ENCODE data around the gene INPP5K.
"Not testable (repeated sequence)": the region's sequence is repeated elsewhere in the genome, so short reads cannot be mapped to it uniquely, and the experiment has no call there.

The INPP5K gene

DNA sequence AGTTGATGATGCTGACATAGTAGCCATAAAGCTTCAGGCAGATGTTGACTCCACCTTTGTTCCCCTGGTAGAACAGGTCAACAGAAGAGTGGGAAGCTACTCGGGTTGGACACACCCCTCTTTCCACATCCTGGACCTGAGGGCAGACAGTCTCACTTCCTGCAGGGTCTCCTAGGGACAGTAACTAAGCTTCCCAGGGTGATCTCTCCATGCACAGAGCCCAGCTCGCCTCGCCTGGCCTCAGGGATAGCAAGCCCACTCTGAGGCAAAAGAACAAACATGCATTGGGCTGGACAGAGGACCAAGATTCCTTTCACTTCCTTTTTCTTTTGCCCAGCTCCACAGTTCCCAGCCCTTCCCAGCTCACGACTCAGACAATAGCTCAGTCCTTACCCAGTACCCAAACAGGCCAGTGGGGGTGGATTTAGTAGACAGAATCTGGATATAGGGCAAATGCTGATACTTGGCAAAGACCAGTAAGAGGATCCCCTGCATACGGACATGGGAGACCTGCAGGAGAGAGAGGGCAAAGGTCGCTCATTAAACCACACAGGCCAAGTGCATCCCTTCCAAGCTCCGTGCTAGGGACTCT is 7.0 kb downstream of the INPP5K start:
- CTCF ChIA-PET, result interaction anchor here (0.7 kb wide), 1 partner anchor 24 kb away, joined by 5 read pairs; no protein-coding TSS in a partner anchor
- POLR2A ChIA-PET, result interaction anchor here (1.0 kb wide), 2 partner anchors 9 to 12 kb away, joined by 3 to 4 read pairs; no protein-coding TSS in a partner anchor
- DNase-seq (ENCODE audit: extremely low spot score), result no peak
- TF ChIP-seq CTBP1 (IDR thresholded peaks at IDR 0.05; ENCODE audit: borderline replicate concordance), result no peak
- TF ChIP-seq TARDBP (IDR thresholded peaks at IDR 0.05), result no peak
- TF ChIP-seq SP1 (IDR thresholded peaks at IDR 0.05), result no peak
- TF ChIP-seq HDGF (IDR thresholded peaks at IDR 0.05; ENCODE audit: borderline replicate concordance), result no peak
- TF ChIP-seq FOXA1 (IDR thresholded peaks at IDR 0.05), result no peak
- no peak for TF ChIP-seq FOXM1 (IDR thresholded peaks at IDR 0.05; ENCODE audit: borderline replicate concordance)
- no peak for TF ChIP-seq L3MBTL2 (conservative IDR thresholded peaks at IDR 0.05)
- TF ChIP-seq NFRKB (IDR thresholded peaks at IDR 0.05), result no peak
- no peak for TF ChIP-seq PKNOX1 (IDR thresholded peaks at IDR 0.05)
- TF ChIP-seq BHLHE40 (IDR thresholded peaks at IDR 0.05; ENCODE audit: borderline replicate concordance), result no peak
- no peak for TF ChIP-seq ARNT (IDR thresholded peaks at IDR 0.05)
- no peak for TF ChIP-seq FOXK2 (IDR thresholded peaks at IDR 0.05)
- no peak for TF ChIP-seq SUZ12 (IDR thresholded peaks at IDR 0.05)
- no peak for TF ChIP-seq ELF4 (IDR thresholded peaks at IDR 0.05)
- TF ChIP-seq LEF1 (IDR thresholded peaks at IDR 0.05; ENCODE audit: borderline replicate concordance), result no peak
- no peak for TF ChIP-seq ZNF384 (IDR thresholded peaks at IDR 0.05)

DNA sequence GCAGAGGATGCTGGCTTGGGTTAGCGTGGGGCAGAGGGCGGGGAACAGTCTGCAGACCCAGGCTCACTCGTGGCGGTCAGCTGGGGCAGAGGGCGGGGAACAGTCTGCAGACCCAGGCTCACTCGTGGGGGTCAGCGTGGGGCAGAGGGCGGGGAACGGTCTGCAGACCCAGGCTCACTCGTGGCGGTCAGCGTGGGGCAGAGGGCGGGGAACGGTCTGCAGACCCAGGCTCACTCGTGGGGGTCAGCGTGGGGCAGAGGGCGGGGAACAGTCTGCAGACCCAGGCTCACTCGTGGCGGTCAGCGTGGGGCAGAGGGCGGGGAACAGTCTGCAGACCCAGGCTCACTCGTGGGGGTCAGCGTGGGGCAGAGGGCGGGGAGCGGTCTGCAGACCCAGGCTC is 7.7 kb downstream of the INPP5K start:
- DNase-seq (ENCODE audit: extremely low spot score); CTCF ChIA-PET: not testable (repeated sequence)
- POLR2A ChIA-PET, result interaction anchor here (1.0 kb wide), 1 partner anchor 10 kb away, joined by 3 read pairs; no protein-coding TSS in a partner anchor

GRCh38 chr17:1506649-1507267 is 9.7 kb downstream of the INPP5K start:
- ChIA-PET POLR2A (no interaction called here), CTCF (no interaction called here)
- DNase-seq (ENCODE audit: extremely low spot score), result no peak
- TF ChIP-seq FOXK2 (IDR thresholded peaks at IDR 0.05), result no peak
- no peak for TF ChIP-seq ARNT (IDR thresholded peaks at IDR 0.05)
- no peak for TF ChIP-seq FOXM1 (IDR thresholded peaks at IDR 0.05; ENCODE audit: borderline replicate concordance)
- TF ChIP-seq L3MBTL2 (conservative IDR thresholded peaks at IDR 0.05), result no peak
- no peak for TF ChIP-seq HDGF (IDR thresholded peaks at IDR 0.05; ENCODE audit: borderline replicate concordance)
- TF ChIP-seq TARDBP (IDR thresholded peaks at IDR 0.05), result no peak
- no peak for TF ChIP-seq FOXA1 (IDR thresholded peaks at IDR 0.05)
- TF ChIP-seq PKNOX1 (IDR thresholded peaks at IDR 0.05), result no peak
- no peak for TF ChIP-seq ELF4 (IDR thresholded peaks at IDR 0.05)
- TF ChIP-seq SUZ12 (IDR thresholded peaks at IDR 0.05), result no peak
- TF ChIP-seq LEF1 (IDR thresholded peaks at IDR 0.05; ENCODE audit: borderline replicate concordance), result no peak
- TF ChIP-seq BHLHE40 (IDR thresholded peaks at IDR 0.05; ENCODE audit: borderline replicate concordance), result no peak
- no peak for TF ChIP-seq CTBP1 (IDR thresholded peaks at IDR 0.05; ENCODE audit: borderline replicate concordance)
- no peak for TF ChIP-seq ZNF384 (IDR thresholded peaks at IDR 0.05)
- TF ChIP-seq NFRKB (IDR thresholded peaks at IDR 0.05), result no peak
- no peak for TF ChIP-seq SP1 (IDR thresholded peaks at IDR 0.05)

DNA sequence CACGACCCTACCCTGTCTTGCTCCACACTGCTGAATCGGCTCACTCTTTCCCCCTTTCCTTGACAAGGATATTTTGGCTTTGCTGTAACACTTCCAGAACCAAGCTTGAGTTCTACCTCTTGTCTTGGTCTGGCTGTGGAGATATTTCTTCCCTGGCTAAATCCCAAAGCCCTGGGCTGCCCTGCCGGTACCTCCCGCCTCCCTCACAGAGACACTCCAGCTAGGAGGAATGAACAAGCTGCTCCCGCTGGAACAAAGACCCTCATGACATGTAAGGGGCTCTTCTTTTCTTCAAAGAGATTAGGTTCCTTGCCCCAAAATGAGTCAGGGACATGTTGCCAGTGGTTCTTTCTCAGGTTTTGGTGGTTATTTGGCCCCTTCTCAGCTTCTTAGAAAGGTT is 10.8 kb downstream of the INPP5K start:
- DNase-seq (ENCODE audit: extremely low spot score), result no peak
- POLR2A ChIA-PET, result interaction anchor here (1.3 to 4.3 kb wide), 2 partner anchors 9 to 10 kb away, joined by 3 to 16 read pairs; partner anchors contain the start of gene INPP5K
- no peak for TF ChIP-seq CTBP1 (IDR thresholded peaks at IDR 0.05; ENCODE audit: borderline replicate concordance)
- TF ChIP-seq SUZ12 (IDR thresholded peaks at IDR 0.05), result no peak
- TF ChIP-seq ZNF384 (IDR thresholded peaks at IDR 0.05), result no peak
- CTCF ChIA-PET, result no interaction called here

DNA sequence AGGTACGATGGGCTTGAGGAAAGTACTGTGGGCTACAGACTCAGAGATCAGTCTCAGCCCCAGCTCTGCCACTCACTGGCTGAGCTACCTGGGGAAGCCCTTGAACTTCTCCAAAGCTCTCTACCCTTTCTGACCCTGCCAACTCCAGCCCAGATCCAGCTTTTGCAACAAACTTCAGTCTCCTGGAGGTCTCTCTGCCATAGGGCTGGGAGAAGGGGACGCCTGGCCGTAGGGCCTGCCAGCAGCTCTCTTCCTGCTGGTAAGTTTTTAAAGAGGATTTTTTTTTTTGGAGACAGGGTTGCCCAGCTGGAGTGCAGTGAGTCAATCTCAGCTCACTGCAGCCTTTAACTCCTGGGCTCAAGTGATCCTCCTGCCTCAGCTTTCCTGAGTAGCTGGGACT is 11.5 kb downstream of the INPP5K start:
- TF ChIP-seq NFRKB (IDR thresholded peaks at IDR 0.05), result no peak
- no peak for TF ChIP-seq FOXA1 (IDR thresholded peaks at IDR 0.05)
- TF ChIP-seq HDGF (IDR thresholded peaks at IDR 0.05; ENCODE audit: borderline replicate concordance), result no peak
- no peak for TF ChIP-seq FOXM1 (IDR thresholded peaks at IDR 0.05; ENCODE audit: borderline replicate concordance)
- no peak for TF ChIP-seq L3MBTL2 (conservative IDR thresholded peaks at IDR 0.05)
- no peak for TF ChIP-seq PKNOX1 (IDR thresholded peaks at IDR 0.05)
- no peak for TF ChIP-seq ZNF384 (IDR thresholded peaks at IDR 0.05)
- TF ChIP-seq ELF4 (IDR thresholded peaks at IDR 0.05), result no peak
- no peak for TF ChIP-seq TARDBP (IDR thresholded peaks at IDR 0.05)
- TF ChIP-seq FOXK2 (IDR thresholded peaks at IDR 0.05), result no peak
- TF ChIP-seq LEF1 (IDR thresholded peaks at IDR 0.05; ENCODE audit: borderline replicate concordance), result no peak
- no peak for TF ChIP-seq BHLHE40 (IDR thresholded peaks at IDR 0.05; ENCODE audit: borderline replicate concordance)
- TF ChIP-seq SP1 (IDR thresholded peaks at IDR 0.05), result no peak
- TF ChIP-seq ARNT (IDR thresholded peaks at IDR 0.05), result no peak
- CTCF ChIA-PET, result no interaction called here
- no peak for DNase-seq (ENCODE audit: extremely low spot score)
- POLR2A ChIA-PET, result interaction anchor here (1.0 to 4.3 kb wide), 3 partner anchors 8 to 11 kb away, joined by 3 to 16 read pairs (median 3); partner anchors contain the start of gene INPP5K

DNA sequence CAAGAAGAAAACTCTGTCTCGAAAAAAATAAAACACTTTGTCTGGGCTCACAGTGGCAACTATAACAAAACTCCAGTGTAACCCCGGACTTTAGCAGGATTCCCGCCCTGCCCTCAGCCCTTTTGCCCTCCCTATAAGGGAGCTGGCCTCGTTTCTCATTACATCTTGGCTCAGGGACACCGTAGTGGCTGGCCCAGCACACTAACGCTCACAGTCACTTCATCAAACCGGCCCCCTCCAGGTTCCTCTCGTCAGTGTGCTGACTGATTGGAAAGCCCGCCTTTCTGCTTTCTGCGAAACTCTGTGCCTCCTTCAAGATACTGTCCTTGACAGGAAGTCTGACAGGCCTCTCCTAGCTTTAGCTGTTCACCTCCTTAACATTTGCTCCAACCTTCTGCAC is 12.7 kb downstream of the INPP5K start:
- CTCF ChIA-PET, result no interaction called here
- POLR2A ChIA-PET, result interaction anchor here (4.3 kb wide), 1 partner anchor 12 kb away, joined by 16 read pairs; the partner anchor contains the start of gene INPP5K
- DNase-seq (ENCODE audit: extremely low spot score), result no peak

More for the DNA sequence above, 12.7 kb downstream of the INPP5K start:
- TF ChIP-seq PKNOX1 (IDR thresholded peaks at IDR 0.05) (no peak), BHLHE40 (IDR thresholded peaks at IDR 0.05; ENCODE audit: borderline replicate concordance) (no peak), CTBP1 (IDR thresholded peaks at IDR 0.05; ENCODE audit: borderline replicate concordance) (no peak), LEF1 (IDR thresholded peaks at IDR 0.05; ENCODE audit: borderline replicate concordance) (no peak), TARDBP (IDR thresholded peaks at IDR 0.05) (no peak), SUZ12 (IDR thresholded peaks at IDR 0.05) (no peak), HDGF (IDR thresholded peaks at IDR 0.05; ENCODE audit: borderline replicate concordance) (no peak), NFRKB (IDR thresholded peaks at IDR 0.05) (no peak), L3MBTL2 (conservative IDR thresholded peaks at IDR 0.05) (no peak), ZNF384 (IDR thresholded peaks at IDR 0.05) (no peak), FOXA1 (IDR thresholded peaks at IDR 0.05) (no peak), ARNT (IDR thresholded peaks at IDR 0.05) (no peak), SP1 (IDR thresholded peaks at IDR 0.05) (no peak), FOXM1 (IDR thresholded peaks at IDR 0.05; ENCODE audit: borderline replicate concordance) (no peak)

All from HEK293T (cell line).